ENCODE results near the gene GRIK1. TPM values are rescaled to one million over a fixed set of nuclear protein-coding genes. Genes with fewer than 3 reads are reported as not detected.

Gene GRIK1
- total and polyA plus RNA-seq, 3 experiments from 2014 or later, result not detected

DNA sequence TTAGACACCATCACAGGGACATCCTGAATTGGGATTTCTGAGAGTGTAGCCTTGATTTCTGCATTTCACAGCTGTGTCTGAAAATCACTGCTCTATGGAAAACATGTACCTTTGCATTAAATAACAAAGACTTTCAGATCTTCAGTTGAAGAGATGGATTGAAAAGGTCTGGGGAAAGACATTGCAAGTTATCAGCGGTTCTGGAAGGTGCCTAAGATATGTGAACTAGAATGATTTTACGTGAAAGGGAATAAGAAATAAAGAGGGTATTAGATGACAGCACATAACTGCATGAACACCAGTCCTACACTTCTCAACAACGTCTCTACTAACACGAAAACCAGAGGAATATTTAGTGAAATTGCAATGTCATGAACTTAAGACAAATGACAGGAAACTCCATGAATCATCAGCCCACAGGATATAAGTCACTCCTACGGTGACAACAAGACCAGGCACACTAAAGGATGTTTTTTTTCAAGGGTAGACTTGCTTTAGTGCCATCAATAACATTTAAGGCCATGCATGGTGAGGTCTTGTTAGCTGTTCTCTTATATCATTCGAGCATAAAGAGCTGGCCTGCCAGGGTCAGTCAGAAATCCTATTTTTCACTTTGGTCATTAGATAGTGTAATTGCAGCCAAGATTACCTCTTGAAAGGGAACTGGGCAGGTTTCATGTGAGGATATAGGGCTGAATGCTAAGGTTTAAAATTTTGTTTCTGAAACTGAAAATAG, 283.1 kb downstream of the GRIK1 start:
- H3K27ac ChIP-seq (ENCODE audit: low read depth, low read length), result peak overlapping the region; percentile 66
- Mint-ChIP-seq H3K4me1 (peaks cover 4 to 10% (median 5%) of the 10 kb centered on the region in 3 donors), H3K4me3 (no peak overlapping the region), H3K9me3 (peaks cover 0 to 3% (median 2%) of the 10 kb centered on the region in 5 donors), H3K27me3 (no peaks in the 10 kb centered on the region), H3K27ac (peak overlapping the region in 1 of 8 donors; percentile 10), H3K36me3 (peaks cover 0 to 3% (median 0%) of the 10 kb centered on the region in 3 donors)
- ChIA-PET CTCF (no interaction called here), POLR2A (no interaction called here)
- no peaks in the 10 kb centered on the region for H3K36me3 ChIP-seq (ENCODE audit: insufficient read depth, low read length)
- H3K27me3 ChIP-seq (ENCODE audit: insufficient read depth, low read length, poor library complexity, severe bottlenecking), result no peaks in the 10 kb centered on the region
- H3K4me3 ChIP-seq (ENCODE audit: low read length), result no peak overlapping the region
- H3K9me3 ChIP-seq (ENCODE audit: low read length), result no peaks in the 10 kb centered on the region
- no peaks in the 10 kb centered on the region for H3K4me1 ChIP-seq (ENCODE audit: insufficient read depth, low read length)
- DNase-seq, result no peak

DNA sequence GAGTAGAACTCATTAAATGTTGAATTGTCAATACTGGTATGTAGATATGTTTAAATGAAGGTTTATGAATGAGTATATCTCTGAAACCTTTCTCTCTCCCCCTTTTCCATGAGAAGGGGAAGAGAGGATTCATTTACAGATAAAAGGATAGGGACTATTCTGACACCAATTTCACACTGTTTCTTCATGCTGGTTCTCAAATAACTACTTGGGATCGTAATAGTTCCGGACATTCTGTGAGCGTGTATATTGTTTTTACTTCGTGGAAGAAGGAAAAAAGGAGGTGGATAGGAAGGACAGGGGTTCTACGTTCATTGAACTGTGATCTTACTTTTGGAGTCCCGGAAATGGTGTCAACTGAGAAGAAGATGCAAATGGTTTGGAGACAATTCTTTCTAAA, 284.2 kb downstream of the GRIK1 start:
- ChIA-PET POLR2A (no interaction called here), CTCF (no interaction called here)
- Mint-ChIP-seq H3K27ac (no peak overlapping the region), H3K9me3 (peaks cover 0 to 3% (median 2%) of the 10 kb centered on the region in 5 donors), H3K27me3 (no peaks in the 10 kb centered on the region), H3K4me3 (no peak overlapping the region), H3K36me3 (peaks cover 0 to 3% (median 2%) of the 10 kb centered on the region in 3 donors), H3K4me1 (peaks cover 4 to 10% (median 5%) of the 10 kb centered on the region in 3 donors)
- Histone ChIP-seq H3K9me3 (ENCODE audit: low read length) (no peaks in the 10 kb centered on the region), H3K36me3 (ENCODE audit: insufficient read depth, low read length) (no peaks in the 10 kb centered on the region), H3K4me1 (ENCODE audit: insufficient read depth, low read length) (no peaks in the 10 kb centered on the region), H3K4me3 (ENCODE audit: low read length) (no peak overlapping the region), H3K27me3 (ENCODE audit: insufficient read depth, low read length, poor library complexity, severe bottlenecking) (no peaks in the 10 kb centered on the region), H3K27ac (ENCODE audit: low read depth, low read length) (no peak overlapping the region)
- no peak for DNase-seq

DNA sequence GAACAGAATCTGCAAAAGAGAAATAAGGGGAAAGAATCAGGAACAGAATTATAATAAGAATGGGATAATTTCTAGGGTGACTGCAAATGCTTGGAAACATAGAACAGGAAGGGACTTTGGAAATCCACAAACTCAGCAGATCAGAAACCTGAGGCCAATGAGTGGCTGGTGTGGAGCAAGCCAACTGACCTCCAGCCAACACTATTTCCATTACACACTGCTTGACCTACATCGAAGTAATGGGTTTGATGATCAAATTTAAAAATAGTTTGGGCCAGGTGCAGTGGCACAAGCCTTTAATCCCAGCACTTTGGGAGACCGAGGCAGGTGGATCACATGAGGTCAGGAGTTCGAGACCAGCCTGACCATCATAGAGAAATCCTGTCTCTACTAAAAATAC, 284.9 kb downstream of the GRIK1 start:
- CTCF ChIA-PET, result no interaction called here
- Histone ChIP-seq H3K27me3 (ENCODE audit: insufficient read depth, low read length, poor library complexity, severe bottlenecking) (no peaks in the 10 kb centered on the region), H3K9me3 (ENCODE audit: low read length) (no peaks in the 10 kb centered on the region), H3K4me1 (ENCODE audit: insufficient read depth, low read length) (no peaks in the 10 kb centered on the region), H3K4me3 (ENCODE audit: low read length) (no peak overlapping the region), H3K36me3 (ENCODE audit: insufficient read depth, low read length) (no peaks in the 10 kb centered on the region), H3K27ac (ENCODE audit: low read depth, low read length) (no peak overlapping the region)
- H3K27me3 Mint-ChIP-seq, result no peaks in the 10 kb centered on the region
- H3K4me1 Mint-ChIP-seq, result peaks cover 4 to 10% (median 5%) of the 10 kb centered on the region in 3 donors
- peaks cover 0 to 3% (median 2%) of the 10 kb centered on the region in 5 donors for H3K9me3 Mint-ChIP-seq
- POLR2A ChIA-PET, result no interaction called here
- DNase-seq, result no peak
- H3K4me3 Mint-ChIP-seq, result no peak overlapping the region
- H3K36me3 Mint-ChIP-seq, result peaks cover 0 to 3% (median 2%) of the 10 kb centered on the region in 3 donors
- no peak overlapping the region for H3K27ac Mint-ChIP-seq

DNA sequence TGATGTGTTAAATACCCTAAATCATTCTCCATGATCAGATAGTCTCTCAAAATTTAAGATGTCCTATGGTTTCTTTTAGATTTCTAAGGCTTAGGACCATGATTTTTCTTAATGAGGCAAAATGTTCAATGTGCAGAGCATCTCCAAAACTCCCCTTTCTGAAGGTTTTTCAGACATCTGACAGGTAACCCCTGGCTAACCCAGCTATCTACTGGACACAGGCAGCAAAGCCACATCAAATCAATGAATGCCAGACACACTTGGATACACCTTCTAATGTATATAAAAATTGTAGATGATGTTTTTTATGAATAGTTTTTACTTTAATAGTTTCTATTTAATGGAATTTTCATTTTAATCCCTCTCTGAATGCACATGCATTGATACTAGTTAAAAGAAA, 285.6 kb downstream of the GRIK1 start:
- Mint-ChIP-seq H3K27me3 (no peaks in the 10 kb centered on the region), H3K4me3 (no peak overlapping the region), H3K9me3 (peaks cover 0 to 2% (median 1%) of the 10 kb centered on the region in 5 donors), H3K27ac (no peak overlapping the region), H3K36me3 (peaks cover 0 to 3% (median 2%) of the 10 kb centered on the region in 3 donors), H3K4me1 (peaks cover 4 to 10% (median 5%) of the 10 kb centered on the region in 3 donors)
- H3K27me3 ChIP-seq (ENCODE audit: insufficient read depth, low read length, poor library complexity, severe bottlenecking), result no peaks in the 10 kb centered on the region
- no peaks in the 10 kb centered on the region for H3K36me3 ChIP-seq (ENCODE audit: insufficient read depth, low read length)
- no peak overlapping the region for H3K27ac ChIP-seq (ENCODE audit: low read depth, low read length)
- no peak overlapping the region for H3K4me3 ChIP-seq (ENCODE audit: low read length)
- DNase-seq, result no peak
- H3K4me1 ChIP-seq (ENCODE audit: insufficient read depth, low read length), result no peaks in the 10 kb centered on the region
- CTCF ChIA-PET, result no interaction called here
- POLR2A ChIA-PET, result no interaction called here
- H3K9me3 ChIP-seq (ENCODE audit: low read length), result no peaks in the 10 kb centered on the region

DNA sequence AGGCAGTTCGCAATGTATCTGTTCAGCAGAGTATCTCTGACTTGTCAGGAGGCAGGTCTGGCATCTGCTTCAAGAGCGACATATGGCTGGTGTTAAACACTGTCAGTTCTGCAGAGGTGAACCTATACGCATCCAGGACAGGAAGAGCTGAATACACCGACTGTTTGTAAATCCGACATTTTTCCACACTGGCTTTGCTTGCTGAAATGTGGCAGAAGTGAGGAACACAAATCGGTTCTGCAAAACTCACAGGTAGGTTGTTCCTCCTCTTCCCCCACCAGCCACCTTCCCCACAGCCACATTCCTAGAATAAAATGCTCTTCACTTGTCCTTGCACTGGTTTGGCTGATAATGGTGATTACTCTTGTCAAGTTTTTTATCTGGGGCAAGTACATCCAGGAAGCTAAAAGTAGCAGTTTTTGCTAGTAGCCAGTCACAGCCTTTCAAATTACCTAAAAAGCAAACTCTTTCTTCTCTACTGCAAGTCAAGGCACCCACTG, 289.2 kb downstream of the GRIK1 start:
- Histone ChIP-seq H3K27ac (ENCODE audit: low read depth, low read length) (peak overlapping the region; percentile 65), H3K36me3 (ENCODE audit: insufficient read depth, low read length) (no peaks in the 10 kb centered on the region), H3K4me3 (ENCODE audit: low read length) (no peak overlapping the region), H3K27me3 (ENCODE audit: insufficient read depth, low read length, poor library complexity, severe bottlenecking) (no peaks in the 10 kb centered on the region), H3K9me3 (ENCODE audit: low read length) (no peaks in the 10 kb centered on the region), H3K4me1 (ENCODE audit: insufficient read depth, low read length) (no peaks in the 10 kb centered on the region)
- H3K27me3 Mint-ChIP-seq, result no peaks in the 10 kb centered on the region
- H3K36me3 Mint-ChIP-seq, result peaks cover 0 to 4% (median 3%) of the 10 kb centered on the region in 3 donors
- no peak for DNase-seq
- peaks cover 0 to 1% (median under 1%) of the 10 kb centered on the region in 5 donors for H3K9me3 Mint-ChIP-seq
- no peak overlapping the region for H3K4me3 Mint-ChIP-seq
- H3K27ac Mint-ChIP-seq, result no peak overlapping the region
- CTCF ChIA-PET, result no interaction called here
- POLR2A ChIA-PET, result no interaction called here
- peaks cover 0 to 2% (median 0%) of the 10 kb centered on the region in 3 donors for H3K4me1 Mint-ChIP-seq

DNA sequence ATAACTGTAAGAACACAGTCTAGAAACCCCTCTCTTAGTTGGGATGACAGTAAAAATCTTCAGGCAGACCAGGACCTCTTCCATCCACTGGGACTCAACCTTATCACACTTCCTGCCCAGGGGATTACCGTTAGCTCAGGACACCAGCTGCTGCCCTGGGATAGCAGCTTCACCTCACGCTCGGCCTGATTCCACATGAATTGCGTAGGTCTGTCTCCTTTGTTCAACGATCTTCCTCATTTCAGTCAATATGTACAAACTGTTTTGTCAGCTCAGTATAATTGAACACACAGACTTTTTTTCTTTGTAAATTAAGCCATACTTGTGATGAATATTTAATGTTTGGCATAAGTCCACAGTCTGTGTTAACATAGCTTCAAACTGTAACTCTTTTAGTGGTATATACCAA, 290.4 kb downstream of the GRIK1 start:
- no peaks in the 10 kb centered on the region for H3K9me3 ChIP-seq (ENCODE audit: low read length)
- DNase-seq, result no peak
- POLR2A ChIA-PET, result no interaction called here
- peak overlapping the region; percentile 65 for H3K27ac ChIP-seq (ENCODE audit: low read depth, low read length)
- no peaks in the 10 kb centered on the region for H3K27me3 ChIP-seq (ENCODE audit: insufficient read depth, low read length, poor library complexity, severe bottlenecking)
- H3K27ac Mint-ChIP-seq, result no peak overlapping the region
- H3K36me3 ChIP-seq (ENCODE audit: insufficient read depth, low read length), result no peaks in the 10 kb centered on the region
- CTCF ChIA-PET, result no interaction called here
- H3K4me1 Mint-ChIP-seq, result no peaks in the 10 kb centered on the region
- no peaks in the 10 kb centered on the region for H3K27me3 Mint-ChIP-seq
- H3K9me3 Mint-ChIP-seq, result peaks cover 0 to 1% (median 0%) of the 10 kb centered on the region in 5 donors
- no peak overlapping the region for H3K4me3 Mint-ChIP-seq
- no peaks in the 10 kb centered on the region for H3K4me1 ChIP-seq (ENCODE audit: insufficient read depth, low read length)
- H3K36me3 Mint-ChIP-seq, result peaks cover 0 to 4% (median 3%) of the 10 kb centered on the region in 3 donors
- no peak overlapping the region for H3K4me3 ChIP-seq (ENCODE audit: low read length)

DNA sequence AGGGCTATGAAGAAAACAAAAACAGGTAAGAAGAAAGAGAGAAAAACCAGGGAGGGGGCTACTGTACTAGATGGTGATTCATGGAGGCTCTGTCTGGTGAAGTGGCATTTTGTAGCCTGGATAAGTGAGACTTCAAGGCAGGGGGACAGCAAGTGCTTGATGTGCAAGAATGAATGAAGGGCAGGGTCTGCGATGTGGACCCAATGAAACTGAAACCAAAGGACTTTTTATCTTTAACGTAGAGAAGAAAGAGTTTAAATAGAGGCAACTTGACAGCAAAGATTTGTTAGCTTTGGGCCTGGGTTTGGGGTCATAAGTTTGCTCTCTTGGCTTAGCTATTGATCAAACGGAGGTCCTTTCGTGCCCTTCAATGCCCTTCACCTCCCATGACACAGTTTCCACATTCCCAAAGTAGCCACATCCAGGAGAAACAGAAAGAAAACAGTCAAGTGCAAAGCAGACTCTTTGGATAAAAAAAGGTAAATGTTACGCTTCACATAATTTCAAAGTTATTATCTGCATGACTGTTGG, 291.0 kb downstream of the GRIK1 start:
- no peaks in the 10 kb centered on the region for H3K36me3 ChIP-seq (ENCODE audit: insufficient read depth, low read length)
- H3K4me1 ChIP-seq (ENCODE audit: insufficient read depth, low read length), result no peaks in the 10 kb centered on the region
- Mint-ChIP-seq H3K4me3 (no peak overlapping the region), H3K36me3 (peaks cover 0 to 4% (median 3%) of the 10 kb centered on the region in 3 donors), H3K4me1 (no peaks in the 10 kb centered on the region), H3K9me3 (no peaks in the 10 kb centered on the region), H3K27ac (no peak overlapping the region), H3K27me3 (no peaks in the 10 kb centered on the region)
- ChIA-PET POLR2A (no interaction called here), CTCF (no interaction called here)
- H3K27ac ChIP-seq (ENCODE audit: low read depth, low read length), result peak overlapping the region; percentile 65
- no peak overlapping the region for H3K4me3 ChIP-seq (ENCODE audit: low read length)
- no peak for DNase-seq
- no peaks in the 10 kb centered on the region for H3K27me3 ChIP-seq (ENCODE audit: insufficient read depth, low read length, poor library complexity, severe bottlenecking)
- no peaks in the 10 kb centered on the region for H3K9me3 ChIP-seq (ENCODE audit: low read length)

DNA sequence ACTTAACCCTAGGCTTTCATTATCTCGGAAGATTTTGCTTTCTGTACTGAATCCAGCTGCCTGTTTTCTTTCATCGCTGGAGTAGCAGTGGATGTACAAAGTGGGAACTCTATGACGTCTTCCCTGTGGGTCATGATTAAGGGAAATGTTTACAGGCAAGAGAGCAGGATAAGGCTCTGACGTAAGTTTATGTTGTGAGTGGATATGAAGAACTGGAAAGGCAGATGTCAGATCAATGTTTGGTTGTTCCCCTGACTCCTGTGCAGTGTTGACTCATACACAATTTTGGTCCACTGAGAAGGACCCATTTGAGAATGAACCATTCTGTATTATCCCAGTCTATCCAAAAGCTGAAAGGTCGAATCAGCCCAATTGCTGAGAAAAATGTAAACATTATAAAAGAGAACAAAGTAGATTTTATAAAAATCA, 292.4 kb downstream of the GRIK1 start:
- Mint-ChIP-seq H3K27ac (no peak overlapping the region), H3K36me3 (peaks cover 0 to 4% (median 0%) of the 10 kb centered on the region in 3 donors), H3K9me3 (no peaks in the 10 kb centered on the region), H3K27me3 (no peaks in the 10 kb centered on the region), H3K4me1 (no peaks in the 10 kb centered on the region), H3K4me3 (no peak overlapping the region)
- Histone ChIP-seq H3K36me3 (ENCODE audit: insufficient read depth, low read length) (no peaks in the 10 kb centered on the region), H3K27me3 (ENCODE audit: insufficient read depth, low read length, poor library complexity, severe bottlenecking) (no peaks in the 10 kb centered on the region), H3K4me3 (ENCODE audit: low read length) (no peak overlapping the region), H3K9me3 (ENCODE audit: low read length) (no peaks in the 10 kb centered on the region), H3K4me1 (ENCODE audit: insufficient read depth, low read length) (no peaks in the 10 kb centered on the region), H3K27ac (ENCODE audit: low read depth, low read length) (peak overlapping the region; percentile 65)
- no peak for DNase-seq
- CTCF ChIA-PET, result no interaction called here
- POLR2A ChIA-PET, result no interaction called here

Data from CD8-positive, alpha-beta memory T cell (primary cell).